Caco-2 (cell line): Measurements from ENCODE around the gene TAGLN. TPM values are rescaled to one million over a fixed set of nuclear protein-coding genes. Genes with fewer than 3 reads are reported as not detected.

ENCODE experiments used
- BruUV-seq: library from RNA; stranded (reverse); fragments of 400-500 nt; replicated peaks from 2 replicates; lab custom pipeline; 2021; lab: Mats Ljungman, UMichigan
- CTCF ChIA-PET: fragments of 300-600 bp; sonication (Branson Sonifier 250); formaldehyde crosslinking; loops from one replicate; lab custom pipeline; 2022; ENCODE audit warnings: antibody characterized with exemption; lab: Charles Lee
- POLR2A ChIA-PET: fragments of 300-600 bp; sonication (Branson Sonifier 250); formaldehyde crosslinking; loops from one replicate; lab custom pipeline; 2022; ENCODE audit warnings: antibody characterized with exemption; lab: Charles Lee
- DNase-seq, 2 experiments: peaks; one replicate each; pipeline versions ENCODE4 v3.0.0 to v3.0.0-alpha.2; 2020 to 2022
- H3K27me3 ChIP-seq: replicated peaks from 2 replicates; pipeline ENCODE4 v1.6.0; 2011; ENCODE audit warnings: low read length; ENCODE audit not compliant: control insufficient read depth, insufficient read depth
- H3K36me3 ChIP-seq: 2 replicates; pipeline ENCODE4 v1.5.1; 2011; ENCODE audit warnings: low read length; ENCODE audit not compliant: control insufficient read depth, insufficient read depth
- H3K4me1 ChIP-seq: fragments of 250-450 bp; sonication (Bioruptor Pico); 2 replicates; pipeline ENCODE4 v1.5.1; 2020; ENCODE audit warnings: mild to moderate bottlenecking
- H3K4me3 ChIP-seq: 2 replicates; pipeline ENCODE4 v1.5.1; 2011; ENCODE audit warnings: low read depth, mild to moderate bottlenecking, control low read depth, low read length
- H3K9me3 ChIP-seq: fragments of 250-450 bp; sonication (Bioruptor Pico); 2 replicates; pipeline ENCODE4 v1.5.1; 2020; ENCODE audit warnings: mild to moderate bottlenecking, moderate library complexity
- H3K27ac Mint-ChIP-seq: one replicate; pipeline ENCODE4 v1.8.0; 2022; ENCODE audit warnings: mixed read lengths; ENCODE audit not compliant: unreplicated experiment
- H3K27me3 Mint-ChIP-seq: one replicate; pipeline ENCODE4 v1.8.0; 2022; ENCODE audit warnings: mixed read lengths; ENCODE audit not compliant: insufficient read depth, unreplicated experiment
- H3K36me3 Mint-ChIP-seq: one replicate; pipeline ENCODE4 v1.8.0; 2022; ENCODE audit warnings: mild to moderate bottlenecking, mixed read lengths; ENCODE audit not compliant: insufficient read depth, unreplicated experiment
- H3K4me1 Mint-ChIP-seq: one replicate; pipeline ENCODE4 v1.8.0; 2022; ENCODE audit warnings: low read depth, mixed read lengths; ENCODE audit not compliant: unreplicated experiment
- H3K4me3 Mint-ChIP-seq: one replicate; pipeline ENCODE4 v1.8.0; 2022; ENCODE audit warnings: mild to moderate bottlenecking, moderate library complexity, mixed read lengths; ENCODE audit not compliant: unreplicated experiment
- H3K9me3 Mint-ChIP-seq: one replicate; pipeline ENCODE4 v1.8.0; 2022; ENCODE audit warnings: mixed read lengths; ENCODE audit not compliant: unreplicated experiment
- CTCF ChIP-seq, 2 experiments: fragments of 200-600 bp in 1 of 2; IDR thresholded peaks; 1 replicate in 1 of 2; 2 replicates in 1 of 2; pipeline versions ENCODE4 v1.5.1 to v1.8.0; 2011 to 2022; ENCODE audit warnings: antibody characterized with exemption in 1 of 2, control low read depth in 1 of 2, inconsistent platforms in 1 of 2, low read depth in 1 of 2, low read length in 1 of 2, mild to moderate bottlenecking in 1 of 2, moderate library complexity in 1 of 2; ENCODE audit not compliant: insufficient read depth in 1 of 2, severe bottlenecking in 1 of 2, unreplicated experiment in 1 of 2
- intact Hi-C: fragments of 100-400 bp; cut with micrococcal nuclease; formaldehyde crosslinking; loops from one replicate; pipeline ENCODE4 v1.10.0; 2022; ENCODE audit not compliant: unreplicated experiment
- total RNA-seq: library from RNA; stranded (reverse); gene quantifications from 2 replicates; pipeline ENCODE4 v1.2.3, GENCODE V29; 2022

TAGLN gene
- total RNA-seq, 1 experiment from 2014 or later, result 303 TPM

- Mint-ChIP-seq H3K36me3 (peaks cover 36% of the 10 kb centered on the region), H3K4me1 (peaks cover 34% of the 10 kb centered on the region), H3K27ac (peak overlapping the region; percentile 86), H3K27me3 (no peaks in the 10 kb centered on the region), H3K9me3 (no peaks in the 10 kb centered on the region), H3K4me3 (no peak overlapping the region)
- Histone ChIP-seq H3K9me3 (no peaks in the 10 kb centered on the region), H3K4me1 (peaks cover 37% of the 10 kb centered on the region), H3K27me3 (no peaks in the 10 kb centered on the region), H3K4me3 (no peak overlapping the region), H3K36me3 (0 out of 2 replicates have a peak, but pooled peaks cover 2% of the 10 kb centered on the region)
- BruUV-seq, result no TSS peak
- CTCF ChIA-PET, result interaction anchor here (0.6 to 1.1 kb wide), 2 partner anchors 25 to 28 kb away, joined by 3 to 4 read pairs; no protein-coding TSS in a partner anchor
- POLR2A ChIA-PET, result interaction anchor here (0.6 kb wide), 1 partner anchor 34 kb away, joined by 3 read pairs; no protein-coding TSS in a partner anchor
- no peak for TF ChIP-seq CTCF (IDR thresholded peaks at IDR 0.05; ENCODE audit: insufficient read depth in 1 of 2, low read depth in 1 of 2, low read length in 1 of 2, severe bottlenecking in 1 of 2, unreplicated experiment in 1 of 2)
- intact Hi-C loops, result no loop called here
- no peak for DNase-seq
Measured at GRCh38 chr11:117197006-117197405, 2.2 kb upstream of the TAGLN start.

GRCh38 chr11:117197516-117198456, 1.4 kb upstream of the TAGLN start:
- Mint-ChIP-seq H3K4me1 (peaks cover 34% of the 10 kb centered on the region), H3K27me3 (no peaks in the 10 kb centered on the region), H3K4me3 (peak overlapping the region; percentile 72), H3K36me3 (peaks cover 35% of the 10 kb centered on the region), H3K9me3 (no peaks in the 10 kb centered on the region), H3K27ac (peak overlapping the region; percentile 86)
- no TSS peak for BruUV-seq
- no peaks in the 10 kb centered on the region for H3K27me3 ChIP-seq
- H3K9me3 ChIP-seq, result no peaks in the 10 kb centered on the region
- CTCF ChIA-PET, result interaction anchor here (1.0 kb wide), 1 partner anchor 29 kb away, joined by 3 read pairs; no protein-coding TSS in a partner anchor
- intact Hi-C loops, result loop anchor here (2.0 kb wide), 1 partner anchor 29 kb away; no protein-coding TSS in a partner anchor
- H3K36me3 ChIP-seq, result 0 out of 2 replicates have a peak, but pooled peaks cover 1% of the 10 kb centered on the region
- H3K4me1 ChIP-seq, result peaks cover 37% of the 10 kb centered on the region
- TF ChIP-seq CTCF (IDR thresholded peaks at IDR 0.05; ENCODE audit: insufficient read depth in 1 of 2, low read depth in 1 of 2, low read length in 1 of 2, severe bottlenecking in 1 of 2, unreplicated experiment in 1 of 2), result peak; percentile 64 to 65
- POLR2A ChIA-PET, result interaction anchor here (1.6 kb wide), 1 partner anchor 19 kb away, joined by 6 read pairs; the partner anchor contains the start of gene SIDT2
- peak in 1 of 2 experiments; percentile 68 for DNase-seq
- no peak overlapping the region for H3K4me3 ChIP-seq

- no peaks in the 10 kb centered on the region for H3K9me3 ChIP-seq
- H3K4me3 ChIP-seq, result peak overlapping the region; percentile 20
- Mint-ChIP-seq H3K36me3 (peaks cover 37% of the 10 kb centered on the region), H3K9me3 (no peaks in the 10 kb centered on the region), H3K4me1 (peaks cover 34% of the 10 kb centered on the region), H3K27me3 (no peaks in the 10 kb centered on the region), H3K27ac (peak overlapping the region; percentile 86), H3K4me3 (peak overlapping the region; percentile 72)
- H3K4me1 ChIP-seq, result peaks cover 37% of the 10 kb centered on the region
- TF ChIP-seq CTCF (IDR thresholded peaks at IDR 0.05; ENCODE audit: insufficient read depth in 1 of 2, low read depth in 1 of 2, low read length in 1 of 2, severe bottlenecking in 1 of 2, unreplicated experiment in 1 of 2), result no peak
- no peaks in the 10 kb centered on the region for H3K36me3 ChIP-seq
- BruUV-seq, result no TSS peak
- CTCF ChIA-PET, result interaction anchor here (1.0 kb wide), 1 partner anchor 28 kb away, joined by 3 read pairs; no protein-coding TSS in a partner anchor
- DNase-seq, result no peak
- no peaks in the 10 kb centered on the region for H3K27me3 ChIP-seq
- intact Hi-C loops, result loop anchor here (1.0 to 2.0 kb wide), 2 partner anchors 20 to 28 kb away; partner anchors contain the start of gene SIDT2
- POLR2A ChIA-PET, result interaction anchor here (1.6 kb wide), 1 partner anchor 20 kb away, joined by 6 read pairs; the partner anchor contains the start of gene SIDT2
Measured at GRCh38 chr11:117198613-117199012, 557 bp upstream of the TAGLN start.
